Stimulated activated CD8-positive, alpha-beta memory T cell treated with anti-CD3 and anti-CD28 coated beads, Interleukin-2, amount 100 ng/mL, for 48 hours (primary cell): ENCODE measurements around the gene SCGB3A1.

Experiments used
- DNase-seq, 2 donors: peaks; one replicate each; pipeline ENCODE4 v3.0.0-alpha.2; 2020; ENCODE audit warnings: low read depth in 2 of 2

SCGB3A1 gene

DNA sequence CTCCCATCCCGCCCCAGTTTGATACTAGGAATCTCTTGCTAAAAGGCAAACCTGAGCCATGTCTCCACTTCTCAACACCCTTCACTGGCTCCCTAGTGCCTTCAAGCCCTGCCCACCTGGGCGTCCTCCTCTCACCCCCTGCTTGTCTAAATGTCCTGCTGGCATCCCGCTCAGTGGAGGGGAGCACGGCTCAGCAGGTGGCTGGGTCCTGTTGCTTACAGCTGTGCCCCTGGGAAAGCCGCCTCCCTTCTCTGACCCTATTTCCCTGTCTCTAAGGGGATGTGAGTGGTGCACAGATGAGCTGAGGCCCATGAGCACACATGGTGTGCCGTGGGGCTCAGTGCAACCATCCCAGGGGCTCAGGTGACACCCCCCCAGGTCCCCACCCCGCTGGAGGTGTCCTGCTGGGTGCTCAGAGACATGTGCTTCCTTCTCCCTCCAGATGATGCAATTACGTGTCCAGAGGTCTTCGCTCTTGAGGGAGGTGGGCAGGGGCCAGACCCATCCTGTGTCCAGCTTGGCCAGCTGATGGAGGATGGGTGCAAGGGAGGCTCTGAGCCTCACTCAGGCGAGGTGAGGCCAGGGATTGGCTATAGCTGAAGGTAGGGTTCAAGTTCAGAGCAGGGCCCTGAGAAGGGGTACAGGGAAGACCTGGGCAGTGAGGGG lies 34.0 kb upstream of the SCGB3A1 start:
- no peak for DNase-seq

- DNase-seq: no peak
Measured at GRCh38 chr5:180624587-180624986, 33.3 kb upstream of the SCGB3A1 start.

- no peak for DNase-seq
Measured at GRCh38 chr5:180623844-180624243, 32.5 kb upstream of the SCGB3A1 start.

- no peak for DNase-seq
Measured at GRCh38 chr5:180623411-180623834, 32.1 kb upstream of the SCGB3A1 start.

DNA sequence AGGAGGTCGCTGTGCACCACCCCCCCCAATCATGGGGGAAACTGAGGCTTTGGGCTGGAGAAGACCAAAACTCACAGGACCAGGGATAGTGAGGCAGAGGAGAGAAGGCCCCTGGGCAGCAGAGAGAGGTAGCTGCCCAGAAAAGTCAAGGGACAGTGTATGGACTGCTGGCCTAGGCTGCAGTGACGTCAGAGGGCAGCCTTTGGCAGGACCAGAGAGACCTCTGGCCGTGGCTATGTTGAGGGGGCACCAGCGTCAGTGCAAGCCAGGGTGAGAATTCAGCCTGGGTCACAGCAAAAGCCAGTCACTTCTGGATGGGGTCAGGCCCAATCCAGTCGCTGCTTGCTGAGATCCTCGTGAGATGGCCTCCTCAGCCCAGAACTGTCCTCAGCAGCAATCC lies 31.6 kb upstream of the SCGB3A1 start:
- DNase-seq: no peak

GRCh38 chr5:180621311-180621710 lies 30.0 kb upstream of the SCGB3A1 start:
- DNase-seq: no peak

- no peak for DNase-seq
Measured at GRCh38 chr5:180620014-180620413, 28.7 kb upstream of the SCGB3A1 start.

- DNase-seq: no peak
Measured at GRCh38 chr5:180619563-180619915, 28.2 kb upstream of the SCGB3A1 start.

DNA sequence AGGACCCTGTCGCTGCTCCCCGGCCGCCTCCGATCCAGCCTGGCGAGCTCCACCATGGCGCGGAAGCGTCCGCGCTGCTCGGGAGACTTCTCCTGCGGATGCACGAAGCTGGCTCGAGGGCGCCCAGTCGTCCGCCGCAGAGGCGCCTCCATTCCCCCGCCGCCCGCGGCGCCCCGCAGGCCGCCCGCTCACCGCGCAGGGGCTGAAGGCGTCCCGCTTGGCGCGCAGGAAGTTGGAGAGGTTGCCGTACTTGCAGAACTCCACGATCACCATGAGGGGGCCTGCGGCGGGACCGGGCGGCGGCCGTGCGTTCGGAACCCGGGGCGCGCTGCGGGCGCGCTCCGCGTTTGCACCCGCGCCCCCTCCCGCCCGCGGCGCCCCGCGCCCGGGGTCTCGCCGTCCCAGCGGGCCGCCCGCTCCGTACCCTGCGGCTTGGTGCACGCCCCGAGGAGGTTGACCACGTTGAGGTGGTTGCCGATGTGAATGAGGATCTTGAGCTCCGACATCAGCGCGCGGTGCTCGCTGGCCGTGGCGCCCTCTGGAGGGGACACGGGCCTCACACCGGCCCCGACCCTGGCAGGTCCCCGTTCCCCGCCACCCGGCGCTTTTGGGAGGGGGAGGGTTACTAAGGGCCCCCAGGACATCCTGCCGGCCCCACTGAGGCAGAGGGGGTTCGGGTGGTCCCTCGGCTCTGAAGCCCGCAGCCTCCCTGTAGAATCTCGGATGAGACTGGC lies 27.7 kb upstream of the SCGB3A1 start:
- DNase-seq: peak in 1 of 2 donors; percentile 18

DNA sequence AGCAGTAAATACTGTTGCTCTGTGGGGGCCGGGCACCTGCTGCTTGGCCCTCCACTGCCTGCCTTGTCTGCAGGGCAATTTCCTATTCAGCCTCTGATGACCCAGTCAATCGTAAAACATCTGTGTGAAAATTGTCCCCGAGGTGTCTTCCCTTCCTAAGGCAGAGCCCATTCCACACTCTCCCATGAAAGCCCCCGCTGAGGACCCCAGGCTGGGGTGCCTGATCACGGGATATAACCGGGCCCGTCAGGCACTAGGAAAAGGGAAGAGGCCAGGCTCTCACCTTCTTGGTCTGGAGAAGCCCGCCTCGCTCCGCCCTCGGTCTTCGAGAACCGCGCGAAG lies 27.2 kb upstream of the SCGB3A1 start:
- DNase-seq: no peak

DNA sequence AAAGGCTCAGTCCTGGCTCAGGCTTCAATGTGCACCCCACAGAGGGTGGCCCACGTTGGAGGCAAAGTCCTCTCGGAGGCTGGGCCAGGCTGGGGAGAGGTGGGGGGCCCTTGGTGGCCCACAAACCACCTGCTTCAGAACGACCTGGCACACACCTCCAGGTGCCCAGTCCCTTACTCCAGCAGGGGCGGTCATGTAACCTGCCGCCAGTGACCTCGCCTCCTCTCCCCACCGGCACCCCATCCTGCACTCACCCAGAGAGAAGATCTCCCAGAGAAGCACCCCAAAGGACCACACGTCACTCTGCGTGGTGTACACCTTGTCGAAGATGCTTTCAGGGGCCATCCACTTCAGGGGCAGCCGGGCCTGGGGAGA lies 22.5 kb upstream of the SCGB3A1 start:
- DNase-seq: no peak

- no peak for DNase-seq
Measured at GRCh38 chr5:180613188-180613813, 22.0 kb upstream of the SCGB3A1 start.

- no peak for DNase-seq
Measured at GRCh38 chr5:180612683-180613082, 21.4 kb upstream of the SCGB3A1 start.

DNA sequence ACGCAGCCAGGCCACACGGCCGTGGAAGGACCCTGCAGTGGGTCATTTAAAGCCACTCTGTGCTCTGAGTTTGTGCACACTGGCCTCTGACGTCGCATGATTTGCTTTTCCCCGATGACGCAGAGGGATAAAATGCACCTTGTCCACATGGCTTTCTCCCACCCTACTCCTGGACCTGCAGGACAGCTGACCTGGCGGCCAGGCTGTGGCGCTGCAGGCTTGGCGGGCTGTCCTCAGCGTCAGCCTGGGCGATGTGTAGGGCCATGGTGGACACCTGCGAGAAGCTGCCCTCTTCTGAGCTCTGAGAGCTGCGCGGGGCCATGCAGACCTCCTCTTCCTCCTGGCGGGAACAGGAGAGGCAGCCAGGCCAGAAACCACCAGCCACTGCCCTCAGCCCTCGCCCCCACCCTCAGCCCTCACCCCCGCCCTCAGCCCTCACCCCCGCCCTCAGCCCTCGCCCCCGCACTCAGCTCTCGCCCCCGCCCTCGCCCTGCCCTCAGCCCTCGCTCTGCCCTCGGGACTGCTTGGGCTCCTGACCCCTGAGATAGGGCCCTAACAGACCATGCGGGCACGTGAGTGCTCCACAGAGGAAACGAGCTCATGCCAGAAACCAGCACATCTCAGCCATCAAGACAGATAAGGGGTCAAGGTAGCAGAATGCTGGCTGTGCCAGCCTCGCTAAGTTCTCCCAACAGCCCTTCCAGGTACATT lies 20.0 kb upstream of the SCGB3A1 start:
- DNase-seq: no peak

DNA sequence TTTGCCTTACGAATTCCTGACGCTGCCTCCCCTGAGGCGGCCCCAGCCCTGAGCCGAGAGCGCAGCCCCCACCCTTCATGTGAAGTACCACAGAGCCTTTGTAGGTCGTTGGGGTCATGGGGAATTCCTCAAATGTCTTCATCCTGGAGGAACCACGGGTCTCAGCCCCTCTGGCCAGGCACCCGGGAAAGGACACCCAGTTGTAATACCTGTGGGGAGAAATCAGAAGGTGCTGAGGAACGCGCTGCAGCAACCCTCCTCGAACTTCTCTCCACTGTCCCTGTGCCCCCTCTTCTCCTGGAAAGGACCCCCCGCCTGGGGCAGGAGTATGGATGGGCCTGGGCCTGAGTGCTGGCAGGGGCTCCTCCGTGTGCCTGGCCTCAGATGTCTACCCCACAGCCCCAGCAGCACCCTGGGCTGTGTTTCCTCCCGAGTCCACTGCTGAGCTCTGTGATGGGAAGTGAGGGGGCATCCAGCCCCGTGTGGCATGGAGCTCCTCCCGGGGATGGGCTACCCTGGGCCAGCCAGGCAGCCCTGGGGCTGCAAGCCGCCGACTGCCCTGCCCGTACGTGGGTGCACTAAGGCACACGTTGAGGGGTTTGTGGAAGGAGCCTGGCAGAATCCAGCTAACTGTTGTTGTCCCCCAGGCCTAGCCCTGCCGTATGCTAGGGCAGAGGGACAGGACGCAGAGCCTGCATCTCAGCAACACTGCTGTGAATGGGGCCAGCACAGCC lies 18.7 kb upstream of the SCGB3A1 start:
- DNase-seq: no peak

DNA sequence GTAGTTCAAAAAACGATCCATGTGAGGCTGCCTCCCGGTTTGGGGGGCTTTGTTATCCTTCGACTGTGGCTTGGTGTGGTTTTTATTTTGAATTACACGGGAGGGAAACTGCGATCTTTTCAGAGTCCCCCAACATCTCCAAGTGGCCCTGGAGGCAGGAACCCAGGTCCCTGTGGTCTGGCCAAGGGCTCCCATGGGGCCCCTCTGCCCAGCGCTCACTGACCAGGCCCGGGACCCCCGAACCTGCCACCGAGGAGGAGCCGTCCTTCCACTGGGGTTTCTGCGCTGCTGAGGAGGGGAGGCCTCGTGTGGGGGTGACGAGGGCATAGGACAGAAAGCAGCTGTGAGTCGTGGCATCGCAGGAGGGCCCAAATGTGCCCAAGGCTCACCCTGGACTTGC lies 18.1 kb upstream of the SCGB3A1 start:
- DNase-seq: no peak

GRCh38 chr5:180608572-180609310 lies 17.4 kb upstream of the SCGB3A1 start:
- DNase-seq: no peak

- DNase-seq: no peak
Measured at GRCh38 chr5:180607861-180608571, 16.7 kb upstream of the SCGB3A1 start.

DNA sequence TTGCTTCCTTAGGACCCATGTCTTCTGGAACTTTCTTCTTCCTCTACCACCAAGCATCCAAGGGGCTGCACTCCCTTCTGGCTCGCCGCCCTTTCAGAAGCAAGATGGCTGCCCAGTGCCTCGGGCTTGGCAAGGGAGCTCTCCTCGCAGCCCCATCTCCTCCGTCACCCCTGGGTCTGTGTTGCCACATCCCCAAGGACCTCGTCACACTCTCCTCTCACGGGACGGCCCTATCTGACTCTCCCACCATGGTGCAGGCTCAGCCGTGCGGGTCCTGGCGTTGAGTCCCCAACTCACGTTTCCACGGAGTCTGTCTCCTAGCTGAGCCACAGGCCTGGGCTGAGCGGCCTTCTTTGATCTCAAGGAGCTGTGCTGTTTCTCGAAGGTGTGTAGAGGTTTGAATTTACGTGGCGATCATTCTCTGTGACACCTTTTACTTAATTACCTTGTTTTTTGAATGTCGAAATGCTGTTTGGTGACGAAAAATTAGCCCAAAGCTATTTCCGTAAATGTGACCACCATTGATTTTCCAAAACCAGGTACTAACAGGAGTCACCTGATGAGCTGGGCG lies 15.0 kb upstream of the SCGB3A1 start:
- DNase-seq: no peak

DNA sequence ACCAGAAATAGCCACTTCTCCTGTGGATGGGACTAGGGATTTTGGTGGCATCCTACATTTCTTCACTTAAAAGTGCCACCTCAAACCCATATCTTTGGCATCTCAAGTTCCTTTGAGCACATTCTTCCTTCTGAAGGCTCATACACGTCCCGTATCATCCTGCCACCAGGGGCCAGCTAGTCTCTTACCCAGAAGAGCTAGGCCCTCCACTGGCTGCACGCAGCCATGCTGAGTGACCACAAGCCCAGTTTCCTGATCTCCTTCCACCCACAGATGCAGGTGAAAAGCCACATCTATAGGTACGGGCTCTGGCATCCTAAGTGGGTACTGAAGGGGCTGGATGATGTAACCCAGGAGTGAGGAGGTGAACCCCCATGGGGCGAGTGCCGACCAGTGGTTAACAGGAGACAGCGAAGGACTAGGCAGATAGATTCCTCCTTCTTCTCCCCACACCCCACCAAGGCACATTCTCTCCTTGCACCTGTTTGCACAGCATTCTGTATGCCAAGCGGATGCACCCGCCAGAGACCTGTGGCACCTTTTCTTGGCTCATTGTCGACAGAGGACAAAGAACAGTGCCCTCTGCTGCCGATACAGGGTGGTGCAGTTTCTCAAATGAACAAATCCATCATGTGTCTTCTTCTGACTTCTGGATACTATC lies 14.4 kb upstream of the SCGB3A1 start:
- peak; percentile 32 to 64 for DNase-seq
